OCI-LY7 (cell line): ENCODE results near the gene KIFBP.
"Not testable (repeated sequence)": the region's sequence is repeated elsewhere in the genome, so short reads cannot be mapped to it uniquely, and the experiment has no call there.

Source experiments
- EZH2phosphoT487 ChIP-seq: fragments of 200-600 bp; sonication (generic); IDR thresholded peaks from 2 replicates; pipeline ENCODE4 v1.6.1; 2018; ENCODE audit warnings: low read depth, borderline replicate concordance, mild to moderate bottlenecking, mixed run types, antibody characterized with exemption, low read length, moderate library complexity, mixed read lengths
- TF ChIP-seq, protein P1 (sequence below): fragments of 200-600 bp; sonication (generic); conservative IDR thresholded peaks from 2 replicates; pipeline ENCODE4 v1.5.1; 2014; ENCODE audit warnings: mild to moderate bottlenecking, antibody characterized with exemption, low read length, moderate library complexity, mixed read lengths

DNA sequence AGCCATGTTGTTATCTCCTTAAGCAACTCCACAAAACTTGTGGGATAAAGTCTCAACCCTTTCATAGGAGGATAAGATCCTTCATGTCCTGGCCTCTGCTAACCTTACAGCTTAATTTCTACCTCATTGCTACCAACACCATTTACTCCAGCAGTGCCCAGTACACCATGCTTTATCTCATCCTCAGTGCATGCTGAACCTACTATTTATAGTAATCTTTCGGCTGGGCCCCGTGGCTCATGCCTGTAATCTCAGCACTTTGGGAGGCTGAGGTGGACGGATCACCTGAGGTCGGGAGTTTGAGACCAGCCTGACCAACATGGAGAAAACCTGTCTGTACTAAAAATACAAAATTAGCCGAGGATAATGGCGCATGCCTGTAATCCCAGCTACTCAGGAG lies 8.9 kb upstream of the KIFBP start:
- TF ChIP-seq, protein P1, sequence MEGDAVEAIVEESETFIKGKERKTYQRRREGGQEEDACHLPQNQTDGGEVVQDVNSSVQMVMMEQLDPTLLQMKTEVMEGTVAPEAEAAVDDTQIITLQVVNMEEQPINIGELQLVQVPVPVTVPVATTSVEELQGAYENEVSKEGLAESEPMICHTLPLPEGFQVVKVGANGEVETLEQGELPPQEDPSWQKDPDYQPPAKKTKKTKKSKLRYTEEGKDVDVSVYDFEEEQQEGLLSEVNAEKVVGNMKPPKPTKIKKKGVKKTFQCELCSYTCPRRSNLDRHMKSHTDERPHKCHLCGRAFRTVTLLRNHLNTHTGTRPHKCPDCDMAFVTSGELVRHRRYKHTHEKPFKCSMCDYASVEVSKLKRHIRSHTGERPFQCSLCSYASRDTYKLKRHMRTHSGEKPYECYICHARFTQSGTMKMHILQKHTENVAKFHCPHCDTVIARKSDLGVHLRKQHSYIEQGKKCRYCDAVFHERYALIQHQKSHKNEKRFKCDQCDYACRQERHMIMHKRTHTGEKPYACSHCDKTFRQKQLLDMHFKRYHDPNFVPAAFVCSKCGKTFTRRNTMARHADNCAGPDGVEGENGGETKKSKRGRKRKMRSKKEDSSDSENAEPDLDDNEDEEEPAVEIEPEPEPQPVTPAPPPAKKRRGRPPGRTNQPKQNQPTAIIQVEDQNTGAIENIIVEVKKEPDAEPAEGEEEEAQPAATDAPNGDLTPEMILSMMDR, result not testable (repeated sequence)
- not testable (repeated sequence) for TF ChIP-seq EZH2phosphoT487
